ENCODE results near the gene NAV2. TPM values are rescaled to one million over a fixed set of nuclear protein-coding genes. Genes with fewer than 3 reads are reported as not detected.

NAV2 gene
- total RNA-seq, 4 donors from 2014 or later, result 9.6 to 40.0 (median 23.1) TPM

DNA sequence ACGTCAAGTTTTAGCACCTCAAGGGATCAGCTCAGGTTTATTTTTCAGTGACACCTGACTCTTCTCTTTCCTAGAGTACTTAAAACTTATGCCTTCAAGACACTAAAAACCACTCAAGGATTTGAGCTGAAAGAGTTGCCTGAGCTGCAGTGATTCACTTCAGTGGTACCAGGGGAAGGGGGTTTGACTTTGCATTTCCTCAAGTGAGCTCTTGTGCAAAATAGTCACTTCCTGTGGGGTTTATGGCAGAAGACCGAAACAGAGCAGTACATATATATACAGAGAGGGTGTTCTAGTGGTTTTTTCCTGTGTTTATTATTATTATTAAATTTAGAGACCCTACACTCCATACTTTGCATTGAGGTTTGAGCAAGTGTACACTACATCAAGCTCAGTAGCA is 386.9 kb downstream of the NAV2 start:
- H3K36me3 ChIP-seq, result peaks cover 0 to 8% (median 0%) of the 10 kb centered on the region in 4 donors
- intact Hi-C loops (cut with DNase I; ENCODE audit: low total_unique reads), result no loop called here
- in situ Hi-C loops (cut with MboI; ENCODE audit: low pct_ligation_motif_present in 1 of 4, low pct_unique_long_range_greater_than_20kb in 1 of 4, low sequenced_read_pairs in 3 of 4), result loop anchor here in 1 of 4 donors (25.0 kb wide), 1 partner anchor 537 kb away; no protein-coding TSS in a partner anchor
- H3K4me3 ChIP-seq, result no peak overlapping the region
- WGBS, 2 donors (ENCODE audit: low coverage in 1 of 2), result 69 to 71% methylated on average over 2 of the region's 2 CpGs
- TF ChIP-seq, protein P1, sequence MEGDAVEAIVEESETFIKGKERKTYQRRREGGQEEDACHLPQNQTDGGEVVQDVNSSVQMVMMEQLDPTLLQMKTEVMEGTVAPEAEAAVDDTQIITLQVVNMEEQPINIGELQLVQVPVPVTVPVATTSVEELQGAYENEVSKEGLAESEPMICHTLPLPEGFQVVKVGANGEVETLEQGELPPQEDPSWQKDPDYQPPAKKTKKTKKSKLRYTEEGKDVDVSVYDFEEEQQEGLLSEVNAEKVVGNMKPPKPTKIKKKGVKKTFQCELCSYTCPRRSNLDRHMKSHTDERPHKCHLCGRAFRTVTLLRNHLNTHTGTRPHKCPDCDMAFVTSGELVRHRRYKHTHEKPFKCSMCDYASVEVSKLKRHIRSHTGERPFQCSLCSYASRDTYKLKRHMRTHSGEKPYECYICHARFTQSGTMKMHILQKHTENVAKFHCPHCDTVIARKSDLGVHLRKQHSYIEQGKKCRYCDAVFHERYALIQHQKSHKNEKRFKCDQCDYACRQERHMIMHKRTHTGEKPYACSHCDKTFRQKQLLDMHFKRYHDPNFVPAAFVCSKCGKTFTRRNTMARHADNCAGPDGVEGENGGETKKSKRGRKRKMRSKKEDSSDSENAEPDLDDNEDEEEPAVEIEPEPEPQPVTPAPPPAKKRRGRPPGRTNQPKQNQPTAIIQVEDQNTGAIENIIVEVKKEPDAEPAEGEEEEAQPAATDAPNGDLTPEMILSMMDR (IDR thresholded peaks at IDR 0.05), result no peak
- TF ChIP-seq POLR2AphosphoS5 (IDR thresholded peaks at IDR 0.05) (no peak), EP300 (IDR thresholded peaks at IDR 0.05; ENCODE audit: low read depth) (no peak), POLR2A (IDR thresholded peaks at IDR 0.05) (no peak)
- H3K27me3 ChIP-seq, result no peaks in the 10 kb centered on the region
- H3K9me3 ChIP-seq, result no peaks in the 10 kb centered on the region
- DNase-seq, result no peak
- no peak overlapping the region for H3K27ac ChIP-seq
- peaks cover 0 to 5% (median 2%) of the 10 kb centered on the region in 4 donors for H3K4me1 ChIP-seq

GRCh38 chr11:20102397-20102796 is 389.8 kb downstream of the NAV2 start:
- Histone ChIP-seq H3K4me1 (peaks cover 0 to 4% (median 0%) of the 10 kb centered on the region in 4 donors), H3K36me3 (peaks cover 0 to 8% (median 0%) of the 10 kb centered on the region in 4 donors), H3K4me3 (no peak overlapping the region), H3K27ac (no peak overlapping the region), H3K9me3 (no peaks in the 10 kb centered on the region), H3K27me3 (no peaks in the 10 kb centered on the region)
- WGBS, 2 donors (ENCODE audit: low coverage in 1 of 2), result 50 to 80% methylated on average over 2 to 5 of the region's 5 CpGs
- in situ Hi-C loops (cut with MboI; ENCODE audit: low pct_ligation_motif_present in 1 of 4, low pct_unique_long_range_greater_than_20kb in 1 of 4, low sequenced_read_pairs in 3 of 4) (loop anchor here in 1 of 4 donors (25.0 kb wide), 1 partner anchor 140 kb away; no protein-coding TSS in a partner anchor), intact Hi-C loops (cut with DNase I; ENCODE audit: low total_unique reads) (no loop called here)
- no peak for DNase-seq
- TF ChIP-seq POLR2A (IDR thresholded peaks at IDR 0.05) (no peak), POLR2AphosphoS5 (IDR thresholded peaks at IDR 0.05) (no peak), EP300 (IDR thresholded peaks at IDR 0.05; ENCODE audit: low read depth) (no peak)
- TF ChIP-seq, protein P1 (IDR thresholded peaks at IDR 0.05), result no peak

- in situ Hi-C loops (cut with MboI; ENCODE audit: low pct_ligation_motif_present in 1 of 4, low pct_unique_long_range_greater_than_20kb in 1 of 4, low sequenced_read_pairs in 3 of 4), result loop anchor here in 1 of 4 donors (25.0 kb wide), 1 partner anchor 141 kb away; no protein-coding TSS in a partner anchor
- Histone ChIP-seq H3K27me3 (no peaks in the 10 kb centered on the region), H3K36me3 (peaks cover 0 to 8% (median 0%) of the 10 kb centered on the region in 4 donors), H3K9me3 (no peaks in the 10 kb centered on the region), H3K4me3 (no peak overlapping the region), H3K4me1 (no peaks in the 10 kb centered on the region), H3K27ac (no peak overlapping the region)
- TF ChIP-seq POLR2A (IDR thresholded peaks at IDR 0.05) (no peak), POLR2AphosphoS5 (IDR thresholded peaks at IDR 0.05) (no peak), EP300 (IDR thresholded peaks at IDR 0.05; ENCODE audit: low read depth) (no peak)
- TF ChIP-seq, protein P1 (IDR thresholded peaks at IDR 0.05), result no peak
- intact Hi-C loops (cut with DNase I; ENCODE audit: low total_unique reads), result no loop called here
- WGBS, 2 donors (ENCODE audit: low coverage in 1 of 2), result 80 to 100% methylated on average over 1 to 7 of the region's 7 CpGs
- DNase-seq, result no peak
Measured at GRCh38 chr11:20103281-20103680, 390.6 kb downstream of the NAV2 start.

DNA sequence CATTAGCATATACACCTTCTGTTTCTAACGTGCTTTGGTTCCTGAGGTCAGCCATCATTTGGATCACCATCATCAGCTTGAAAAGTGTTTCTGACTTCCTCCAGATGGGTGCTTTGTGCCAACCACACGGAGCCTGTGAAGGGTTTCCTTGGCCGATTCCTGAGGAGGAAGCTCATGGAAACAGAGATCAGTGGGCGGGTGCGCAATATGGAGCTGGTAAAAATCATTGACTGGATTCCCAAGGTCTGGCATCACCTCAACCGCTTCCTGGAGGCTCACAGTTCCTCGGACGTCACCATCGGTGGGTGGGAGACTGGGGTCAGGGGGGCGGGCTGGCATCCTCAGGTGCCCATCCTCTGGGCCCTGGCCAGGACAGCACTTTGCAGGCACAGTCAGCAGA is 392.8 kb downstream of the NAV2 start:
- no peak for TF ChIP-seq POLR2AphosphoS5 (IDR thresholded peaks at IDR 0.05)
- TF ChIP-seq POLR2A (IDR thresholded peaks at IDR 0.05), result no peak
- no peak for TF ChIP-seq EP300 (IDR thresholded peaks at IDR 0.05; ENCODE audit: low read depth)
- TF ChIP-seq, protein P1 (IDR thresholded peaks at IDR 0.05), result no peak
- H3K36me3 ChIP-seq, result peaks cover 0 to 8% (median 0%) of the 10 kb centered on the region in 4 donors
- H3K4me3 ChIP-seq, result no peak overlapping the region
- no peaks in the 10 kb centered on the region for H3K4me1 ChIP-seq
- no peak for DNase-seq
- 92% methylated on average over 10 of the region's 10 CpGs; no CpG with 5 or more reads in 1 of the 2 donors for WGBS, 2 donors (ENCODE audit: low coverage in 1 of 2)
- intact Hi-C loops (cut with DNase I; ENCODE audit: low total_unique reads), result no loop called here
- no peak overlapping the region for H3K27ac ChIP-seq
- in situ Hi-C loops (cut with MboI; ENCODE audit: low pct_ligation_motif_present in 1 of 4, low pct_unique_long_range_greater_than_20kb in 1 of 4, low sequenced_read_pairs in 3 of 4), result loop anchor here in 1 of 4 donors (25.0 kb wide), 1 partner anchor 143 kb away; no protein-coding TSS in a partner anchor
- H3K27me3 ChIP-seq, result no peaks in the 10 kb centered on the region
- H3K9me3 ChIP-seq, result no peaks in the 10 kb centered on the region

All from transverse colon (tissue), 4 donors.